ENCODE results near the gene ARID5A. TPM values are rescaled to one million over a fixed set of nuclear protein-coding genes. Genes with fewer than 3 reads are reported as not detected.

The ARID5A gene
- total and polyA plus RNA-seq, 10 of the 15 experiments (the other 5 are each of a cell fraction or from before 2014, with no cell fraction given): 0.76 to 87.1 (median 37.6) TPM

DNA sequence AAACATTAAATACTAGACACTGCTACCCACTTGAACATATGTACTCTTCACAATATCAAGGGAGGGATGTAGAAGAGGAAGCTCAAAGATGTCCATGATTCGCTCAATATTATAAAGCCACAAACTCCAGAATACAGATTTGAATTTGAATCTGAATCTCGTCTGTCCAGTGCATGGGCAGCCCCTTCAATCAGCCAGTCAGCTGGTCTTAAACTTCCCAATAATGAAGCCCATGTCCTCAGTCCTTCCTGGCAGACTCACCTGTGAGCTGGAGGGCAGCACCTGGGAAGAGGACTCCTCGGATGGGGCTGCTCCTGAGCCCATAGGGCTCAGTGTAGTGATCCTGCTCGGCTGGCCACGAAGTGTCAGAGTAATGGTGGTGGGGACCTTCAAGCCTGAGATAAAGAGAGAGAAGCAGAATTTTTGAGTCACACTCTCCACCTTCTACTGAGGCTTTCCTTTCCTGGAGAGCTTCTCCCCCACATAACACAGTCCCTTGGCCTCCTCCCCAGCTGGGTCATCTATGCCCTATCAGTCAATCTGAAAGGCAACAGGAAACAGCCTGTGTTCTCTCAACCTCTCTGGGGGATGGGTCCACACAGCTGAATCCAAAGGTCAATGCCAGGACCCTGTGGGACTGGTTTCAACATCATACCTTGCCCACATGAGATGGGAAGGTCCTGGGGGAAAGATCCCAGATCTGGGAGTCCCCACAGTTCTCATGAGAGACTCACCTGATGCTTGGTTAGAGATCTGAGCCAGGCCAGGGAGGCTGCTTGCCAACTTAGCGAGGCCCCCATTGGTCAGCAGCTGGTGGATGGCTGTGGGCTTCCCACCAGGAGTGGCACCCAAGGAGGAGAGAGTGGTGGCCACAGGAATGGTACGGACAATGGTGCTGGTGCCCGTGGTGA, 65.1 kb downstream of the ARID5A start:
- Histone ChIP-seq H4K20me1 (ENCODE audit: control insufficient read depth, insufficient read depth) (no peaks in the 10 kb centered on the region; the same call in 1 of the 2 replicates), H3K79me2 (ENCODE audit: control insufficient read depth, insufficient read depth, low read length) (no peaks in the 10 kb centered on the region), H3K9ac (ENCODE audit: control insufficient read depth, insufficient read depth, low read length) (no peak overlapping the region), H3K36me3 (ENCODE audit: control insufficient read depth in 2 of 2, insufficient read depth in 2 of 2, low read length in 1 of 2) (peaks cover 28 to 37% of the 10 kb centered on the region in 2 experiments), H3K9me3 (replicated peaks; ENCODE audit: control insufficient read depth, insufficient read depth, low read length) (no peaks in the 10 kb centered on the region), H2AFZ (ENCODE audit: control insufficient read depth, low read depth, low read length) (no peak overlapping the region), H3K27me3 (replicated peaks in 1 of 2; ENCODE audit: control insufficient read depth in 2 of 2, insufficient read depth in 2 of 2, low read length in 1 of 2) (no peaks in the 10 kb centered on the region), H3K4me3 (no peak overlapping the region), H3K27ac (ENCODE audit: control insufficient read depth, insufficient read depth) (no peak overlapping the region), H3K4me1 (ENCODE audit: control insufficient read depth, insufficient read depth, low read length) (no peaks in the 10 kb centered on the region), H3K4me2 (ENCODE audit: control insufficient read depth, insufficient read depth) (no peak overlapping the region)
- BruUV-seq (replicated peaks): no TSS peak
- 73% methylated on average over 8 of the region's 8 CpGs for WGBS (ENCODE audit: insufficient coverage, insufficient replicate concordance, low lambda C conversion rate, missing lambda C conversion rate)
- FAIRE-seq: no peak
- no peak for DNase-seq (ENCODE audit: low read depth, low spot score)
- in situ Hi-C loops (cut with MboI) (no loop called here), intact Hi-C loops (cut with micrococcal nuclease; ENCODE audit: unreplicated experiment) (no loop called here)
- RAD21 ChIA-PET (ENCODE audit: unreplicated experiment): interaction anchor here (1.5 kb wide), 1 partner anchor 70 kb away, joined by 3 read pairs; no protein-coding TSS in a partner anchor
- CTCF ChIA-PET: interaction anchor here (0.9 to 1.4 kb wide), 3 partner anchors 15 to 199 kb away, joined by 3 to 4 read pairs (median 3); no protein-coding TSS in a partner anchor
- POLR2A ChIA-PET: no interaction called here
- ATAC-seq: no peak
- SMC1A ChIA-PET (ENCODE audit: uncharacterized antibody, unreplicated experiment): interaction anchor here (0.7 to 1.6 kb wide), 2 partner anchors 162 to 165 kb away, joined by 3 to 7 read pairs; no protein-coding TSS in a partner anchor
- TF ChIP-seq MTA3 (IDR thresholded peaks at IDR 0.05; ENCODE audit: borderline replicate concordance, low read length) (no peak), SUZ12 (IDR thresholded peaks at IDR 0.05; ENCODE audit: unreplicated experiment) (no peak), NFIC (IDR thresholded peaks at IDR 0.05; ENCODE audit: low read depth, low read length) (no peak), CHD2 (IDR thresholded peaks at IDR 0.05; ENCODE audit: borderline replicate concordance, low read depth, low read length) (no peak), NFYB (IDR thresholded peaks at IDR 0.05; ENCODE audit: insufficient read depth, low read depth, low read length) (no peak), MTA2 (IDR thresholded peaks at IDR 0.05; ENCODE audit: low read depth) (no peak), SRF (IDR thresholded peaks at IDR 0.05; ENCODE audit: low read depth in 2 of 2, low read length in 2 of 2) (no peak), MXI1 (IDR thresholded peaks at IDR 0.05; ENCODE audit: low read depth, low read length) (no peak), BMI1 (IDR thresholded peaks at IDR 0.05; ENCODE audit: borderline replicate concordance) (no peak), IKZF2 (IDR thresholded peaks at IDR 0.05) (no peak), NRF1 (conservative IDR thresholded peaks at IDR 0.05; ENCODE audit: low read depth, low read length) (no peak)
- TF ChIP-seq, protein P1, sequence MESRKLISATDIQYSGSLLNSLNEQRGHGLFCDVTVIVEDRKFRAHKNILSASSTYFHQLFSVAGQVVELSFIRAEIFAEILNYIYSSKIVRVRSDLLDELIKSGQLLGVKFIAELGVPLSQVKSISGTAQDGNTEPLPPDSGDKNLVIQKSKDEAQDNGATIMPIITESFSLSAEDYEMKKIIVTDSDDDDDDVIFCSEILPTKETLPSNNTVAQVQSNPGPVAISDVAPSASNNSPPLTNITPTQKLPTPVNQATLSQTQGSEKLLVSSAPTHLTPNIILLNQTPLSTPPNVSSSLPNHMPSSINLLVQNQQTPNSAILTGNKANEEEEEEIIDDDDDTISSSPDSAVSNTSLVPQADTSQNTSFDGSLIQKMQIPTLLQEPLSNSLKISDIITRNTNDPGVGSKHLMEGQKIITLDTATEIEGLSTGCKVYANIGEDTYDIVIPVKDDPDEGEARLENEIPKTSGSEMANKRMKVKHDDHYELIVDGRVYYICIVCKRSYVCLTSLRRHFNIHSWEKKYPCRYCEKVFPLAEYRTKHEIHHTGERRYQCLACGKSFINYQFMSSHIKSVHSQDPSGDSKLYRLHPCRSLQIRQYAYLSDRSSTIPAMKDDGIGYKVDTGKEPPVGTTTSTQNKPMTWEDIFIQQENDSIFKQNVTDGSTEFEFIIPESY (IDR thresholded peaks at IDR 0.05): no peak
- TF ChIP-seq, protein P2, sequence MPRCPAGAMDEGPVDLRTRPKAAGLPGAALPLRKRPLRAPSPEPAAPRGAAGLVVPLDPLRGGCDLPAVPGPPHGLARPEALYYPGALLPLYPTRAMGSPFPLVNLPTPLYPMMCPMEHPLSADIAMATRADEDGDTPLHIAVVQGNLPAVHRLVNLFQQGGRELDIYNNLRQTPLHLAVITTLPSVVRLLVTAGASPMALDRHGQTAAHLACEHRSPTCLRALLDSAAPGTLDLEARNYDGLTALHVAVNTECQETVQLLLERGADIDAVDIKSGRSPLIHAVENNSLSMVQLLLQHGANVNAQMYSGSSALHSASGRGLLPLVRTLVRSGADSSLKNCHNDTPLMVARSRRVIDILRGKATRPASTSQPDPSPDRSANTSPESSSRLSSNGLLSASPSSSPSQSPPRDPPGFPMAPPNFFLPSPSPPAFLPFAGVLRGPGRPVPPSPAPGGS (IDR thresholded peaks at IDR 0.05; ENCODE audit: borderline replicate concordance, insufficient read depth, low read depth, low read length, poor library complexity, severe bottlenecking): no peak
- TF ChIP-seq, protein P3, sequence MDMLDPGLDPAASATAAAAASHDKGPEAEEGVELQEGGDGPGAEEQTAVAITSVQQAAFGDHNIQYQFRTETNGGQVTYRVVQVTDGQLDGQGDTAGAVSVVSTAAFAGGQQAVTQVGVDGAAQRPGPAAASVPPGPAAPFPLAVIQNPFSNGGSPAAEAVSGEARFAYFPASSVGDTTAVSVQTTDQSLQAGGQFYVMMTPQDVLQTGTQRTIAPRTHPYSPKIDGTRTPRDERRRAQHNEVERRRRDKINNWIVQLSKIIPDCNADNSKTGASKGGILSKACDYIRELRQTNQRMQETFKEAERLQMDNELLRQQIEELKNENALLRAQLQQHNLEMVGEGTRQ (IDR thresholded peaks at IDR 0.05; ENCODE audit: borderline replicate concordance, low read depth, low read length): no peak
- TF ChIP-seq, protein P4, sequence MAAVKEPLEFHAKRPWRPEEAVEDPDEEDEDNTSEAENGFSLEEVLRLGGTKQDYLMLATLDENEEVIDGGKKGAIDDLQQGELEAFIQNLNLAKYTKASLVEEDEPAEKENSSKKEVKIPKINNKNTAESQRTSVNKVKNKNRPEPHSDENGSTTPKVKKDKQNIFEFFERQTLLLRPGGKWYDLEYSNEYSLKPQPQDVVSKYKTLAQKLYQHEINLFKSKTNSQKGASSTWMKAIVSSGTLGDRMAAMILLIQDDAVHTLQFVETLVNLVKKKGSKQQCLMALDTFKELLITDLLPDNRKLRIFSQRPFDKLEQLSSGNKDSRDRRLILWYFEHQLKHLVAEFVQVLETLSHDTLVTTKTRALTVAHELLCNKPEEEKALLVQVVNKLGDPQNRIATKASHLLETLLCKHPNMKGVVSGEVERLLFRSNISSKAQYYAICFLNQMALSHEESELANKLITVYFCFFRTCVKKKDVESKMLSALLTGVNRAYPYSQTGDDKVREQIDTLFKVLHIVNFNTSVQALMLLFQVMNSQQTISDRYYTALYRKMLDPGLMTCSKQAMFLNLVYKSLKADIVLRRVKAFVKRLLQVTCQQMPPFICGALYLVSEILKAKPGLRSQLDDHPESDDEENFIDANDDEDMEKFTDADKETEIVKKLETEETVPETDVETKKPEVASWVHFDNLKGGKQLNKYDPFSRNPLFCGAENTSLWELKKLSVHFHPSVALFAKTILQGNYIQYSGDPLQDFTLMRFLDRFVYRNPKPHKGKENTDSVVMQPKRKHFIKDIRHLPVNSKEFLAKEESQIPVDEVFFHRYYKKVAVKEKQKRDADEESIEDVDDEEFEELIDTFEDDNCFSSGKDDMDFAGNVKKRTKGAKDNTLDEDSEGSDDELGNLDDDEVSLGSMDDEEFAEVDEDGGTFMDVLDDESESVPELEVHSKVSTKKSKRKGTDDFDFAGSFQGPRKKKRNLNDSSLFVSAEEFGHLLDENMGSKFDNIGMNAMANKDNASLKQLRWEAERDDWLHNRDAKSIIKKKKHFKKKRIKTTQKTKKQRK (IDR thresholded peaks at IDR 0.05; ENCODE audit: low read depth, low read length): no peak

Data from GM12878 (cell line).